DLD1 (cell line): ENCODE measurements around the gene MRPS24.
"Not testable (repeated sequence)": the region's sequence is repeated elsewhere in the genome, so short reads cannot be mapped to it uniquely, and the experiment has no call there.

Experiments
- in situ Hi-C: cut with HindIII; loops from 2 replicates; pipeline ENCODE4 v1.10.0; 2017; ENCODE audit warnings: low sequenced_read_pairs

The MRPS24 gene

DNA sequence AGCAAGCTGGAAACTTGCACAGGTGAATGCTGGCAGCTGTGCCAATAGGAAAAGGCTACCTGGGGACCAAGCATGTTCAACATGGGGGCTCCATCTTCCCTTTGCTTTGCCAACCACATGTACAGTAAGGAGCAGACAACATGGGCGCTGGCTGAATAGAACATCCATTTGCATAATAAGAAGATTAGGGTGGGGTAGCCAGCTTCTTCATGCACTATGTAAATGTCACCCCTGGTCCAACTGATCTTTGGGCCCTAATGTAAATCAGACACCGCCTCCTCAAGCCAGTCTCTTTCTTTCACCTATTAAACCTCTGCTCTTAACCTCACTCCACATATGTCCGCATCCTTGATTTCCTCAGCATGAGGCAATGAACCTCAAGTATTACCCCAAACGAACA is 26.0 kb downstream of the MRPS24 start:
- in situ Hi-C loops = loop anchor here (25.0 kb wide), 1 partner anchor 256 kb away; the partner anchor contains the start of gene STK17A

DNA sequence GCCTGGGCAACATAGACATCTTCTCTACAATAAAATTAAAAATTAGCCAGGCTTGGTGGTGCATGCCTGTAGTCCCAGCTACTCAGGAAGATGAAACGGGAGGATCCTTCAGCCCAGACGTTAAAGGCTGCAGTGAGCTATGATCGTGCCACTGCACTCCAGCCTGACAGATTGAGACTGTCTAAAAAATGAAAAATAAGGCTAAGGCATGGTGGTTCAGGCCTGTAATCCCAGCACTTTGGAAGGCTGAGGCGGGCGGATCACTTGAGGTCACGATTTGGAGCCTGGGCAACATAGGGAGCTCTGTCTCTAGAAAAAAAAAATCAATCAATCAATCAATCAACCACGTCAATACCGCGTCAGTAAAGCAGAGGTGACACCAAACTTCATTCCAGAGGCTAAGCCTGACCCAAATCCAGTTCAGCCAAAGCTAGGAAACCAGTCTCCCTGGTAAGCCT is 31.1 kb downstream of the MRPS24 start:
- in situ Hi-C loops = loop anchor here (25.0 kb wide), 1 partner anchor 251 kb away; the partner anchor contains the start of gene STK17A

DNA sequence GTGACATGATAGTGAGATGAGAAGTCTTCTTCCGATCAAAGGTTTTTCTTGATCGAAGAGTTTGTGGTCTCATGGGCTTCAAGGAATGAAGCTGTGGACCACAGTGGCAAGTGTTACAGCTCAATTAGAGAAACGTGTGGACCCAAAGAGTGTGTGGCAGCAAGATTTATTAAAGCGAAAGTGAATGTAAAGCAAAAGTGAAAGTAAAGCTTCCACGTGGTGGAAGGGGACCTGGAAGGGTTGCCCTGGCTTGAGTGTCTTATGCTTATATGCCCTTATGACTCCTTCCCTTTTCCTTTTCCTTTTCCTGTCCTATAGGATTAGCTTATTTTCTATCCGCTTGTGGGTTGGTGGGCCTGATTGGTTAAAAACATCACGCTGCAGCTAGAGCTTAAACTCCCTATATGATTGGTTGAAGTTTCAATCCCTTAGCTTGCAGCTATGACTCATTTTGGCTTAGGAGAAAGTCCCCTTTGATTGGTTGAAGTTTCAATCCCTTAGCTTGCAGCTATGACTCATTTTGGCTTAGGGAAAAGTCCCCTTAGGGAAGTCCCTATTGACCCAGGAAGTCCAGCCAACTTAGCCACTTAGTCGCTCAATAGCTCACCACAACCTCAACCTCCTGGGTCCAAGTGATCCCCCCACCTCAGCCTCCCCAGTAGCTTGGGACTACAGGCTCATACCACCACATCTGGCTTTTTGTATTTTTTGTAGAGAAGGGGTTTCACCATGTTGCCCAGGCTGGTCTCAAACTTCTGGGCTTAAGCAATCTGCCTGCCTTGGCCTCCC is 34.7 kb downstream of the MRPS24 start:
- in situ Hi-C loops = loop anchor here (25.0 kb wide), 1 partner anchor 247 kb away; the partner anchor contains the start of gene STK17A

- in situ Hi-C loops = loop anchor here (25.0 kb wide), 1 partner anchor 244 kb away; the partner anchor contains the start of gene STK17A
Measured at GRCh38 chr7:43830917-43831316, 38.4 kb downstream of the MRPS24 start.

DNA sequence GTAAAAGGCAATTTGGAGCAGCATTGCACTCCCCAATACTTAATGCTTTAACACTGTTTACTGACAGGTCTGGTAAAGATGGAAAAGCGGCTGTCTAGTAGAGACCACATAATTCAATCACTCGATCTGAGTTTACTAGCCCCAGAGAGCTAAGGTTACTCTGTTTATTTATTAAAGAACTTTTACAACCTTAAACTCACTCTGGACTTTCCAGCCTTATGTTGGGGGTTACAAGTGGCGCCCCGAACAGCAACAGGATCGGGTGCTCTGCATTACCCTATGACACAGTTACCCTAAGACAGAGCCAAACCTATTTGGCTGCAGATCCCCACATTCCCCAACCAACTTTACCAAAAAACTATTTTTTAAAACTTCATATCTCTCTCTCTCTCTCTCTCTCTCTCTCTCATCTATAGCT is 43.9 kb downstream of the MRPS24 start:
- in situ Hi-C loops = loop anchor here (25.0 kb wide), 1 partner anchor 238 kb away; the partner anchor contains the start of gene STK17A

- in situ Hi-C loops = loop anchor here (25.0 kb wide), 1 partner anchor 238 kb away; the partner anchor contains the start of gene STK17A
Measured at GRCh38 chr7:43824963-43825362, 44.4 kb downstream of the MRPS24 start.

DNA sequence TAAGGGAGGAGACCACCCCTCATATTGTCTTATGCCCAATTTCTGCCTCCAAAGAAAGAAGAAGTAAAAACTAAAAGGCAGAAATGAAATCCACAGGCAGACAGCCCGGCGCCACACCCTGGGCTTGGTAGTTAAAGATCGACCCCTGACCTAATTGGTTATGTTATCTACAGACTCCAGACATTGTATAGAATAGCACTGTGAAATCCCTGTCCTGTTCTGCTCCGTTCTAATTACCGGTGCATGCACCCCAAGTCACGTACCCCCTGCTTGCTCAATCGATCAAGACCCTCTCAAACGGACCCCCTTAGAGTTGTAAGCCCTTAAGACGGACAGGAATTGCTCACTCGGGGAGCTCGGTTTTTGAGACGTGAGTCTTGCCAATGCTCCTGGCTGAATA is 44.8 kb downstream of the MRPS24 start:
- in situ Hi-C loops = not testable (repeated sequence)

- in situ Hi-C loops = no loop called here
Measured at GRCh38 chr7:43823941-43824340, 45.4 kb downstream of the MRPS24 start.

GRCh38 chr7:43823425-43823824 is 45.9 kb downstream of the MRPS24 start:
- in situ Hi-C loops = not testable (repeated sequence)
